PC-9 (cell line): ENCODE results near the gene ZNF341.

ENCODE experiments used
- EZH2 ChIP-seq: fragments of 200-600 bp; sonication (generic); IDR thresholded peaks from 2 replicates; pipeline ENCODE4 v1.8.0; 2017; ENCODE audit warnings: antibody characterized with exemption, low read depth
- TF ChIP-seq, protein P1 (sequence below): fragments of 200-600 bp; sonication (generic); conservative IDR thresholded peaks from 2 replicates; pipeline ENCODE4 v1.6.1; 2017; ENCODE audit warnings: mixed run types, antibody characterized with exemption, mild to moderate bottlenecking, moderate library complexity

DNA sequence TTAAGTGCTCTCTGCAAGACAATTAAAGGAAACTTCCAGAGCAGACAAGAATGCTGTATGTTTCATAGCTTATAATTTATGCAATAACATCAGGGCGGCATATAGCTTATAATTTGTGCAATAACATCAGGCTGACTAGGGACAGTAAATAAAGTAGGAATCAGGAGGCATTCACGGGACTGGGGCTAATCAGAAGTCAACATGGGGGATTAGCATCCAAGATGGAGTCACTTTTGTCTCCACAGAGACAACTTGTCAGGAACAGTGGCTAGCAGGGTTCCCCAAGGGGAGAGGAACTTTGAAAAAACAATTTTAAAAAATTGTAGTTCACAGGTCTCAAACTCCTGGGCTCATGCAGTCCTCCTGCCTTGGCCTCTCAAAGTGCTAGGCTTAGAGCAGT is 3.3 kb upstream of the ZNF341 start:
- TF ChIP-seq, protein P1, sequence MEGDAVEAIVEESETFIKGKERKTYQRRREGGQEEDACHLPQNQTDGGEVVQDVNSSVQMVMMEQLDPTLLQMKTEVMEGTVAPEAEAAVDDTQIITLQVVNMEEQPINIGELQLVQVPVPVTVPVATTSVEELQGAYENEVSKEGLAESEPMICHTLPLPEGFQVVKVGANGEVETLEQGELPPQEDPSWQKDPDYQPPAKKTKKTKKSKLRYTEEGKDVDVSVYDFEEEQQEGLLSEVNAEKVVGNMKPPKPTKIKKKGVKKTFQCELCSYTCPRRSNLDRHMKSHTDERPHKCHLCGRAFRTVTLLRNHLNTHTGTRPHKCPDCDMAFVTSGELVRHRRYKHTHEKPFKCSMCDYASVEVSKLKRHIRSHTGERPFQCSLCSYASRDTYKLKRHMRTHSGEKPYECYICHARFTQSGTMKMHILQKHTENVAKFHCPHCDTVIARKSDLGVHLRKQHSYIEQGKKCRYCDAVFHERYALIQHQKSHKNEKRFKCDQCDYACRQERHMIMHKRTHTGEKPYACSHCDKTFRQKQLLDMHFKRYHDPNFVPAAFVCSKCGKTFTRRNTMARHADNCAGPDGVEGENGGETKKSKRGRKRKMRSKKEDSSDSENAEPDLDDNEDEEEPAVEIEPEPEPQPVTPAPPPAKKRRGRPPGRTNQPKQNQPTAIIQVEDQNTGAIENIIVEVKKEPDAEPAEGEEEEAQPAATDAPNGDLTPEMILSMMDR, result no peak
- TF ChIP-seq EZH2, result no peak
